WERI-Rb-1 (cell line): ENCODE results near the gene GSC.

ENCODE experiments used
- DNase-seq: peaks from one replicate; pipeline ENCODE4 v3.0.0-alpha.2; 2020
- H3K27ac ChIP-seq: fragments of 250-450 bp; sonication (Bioruptor Pico); 2 replicates; pipeline ENCODE4 v1.5.1; 2020; ENCODE audit warnings: mild to moderate bottlenecking, moderate library complexity
- H3K27me3 ChIP-seq: fragments of 250-450 bp; sonication (Bioruptor Pico); 2 replicates; pipeline ENCODE4 v1.5.1; 2021; ENCODE audit warnings: mild to moderate bottlenecking, low read depth, moderate library complexity; ENCODE audit not compliant: insufficient read depth, severe bottlenecking
- H3K36me3 ChIP-seq: fragments of 250-450 bp; sonication (Bioruptor Pico); 2 replicates; pipeline ENCODE4 v1.5.1; 2020; ENCODE audit warnings: mild to moderate bottlenecking, moderate library complexity
- H3K4me3 ChIP-seq: 2 replicates; pipeline ENCODE4 v1.5.1; 2011; ENCODE audit warnings: low read depth, mild to moderate bottlenecking, control low read depth, low read length
- H3K9me3 ChIP-seq: fragments of 250-450 bp; sonication (Bioruptor Pico); 2 replicates; pipeline ENCODE4 v1.5.1; 2021; ENCODE audit warnings: mild to moderate bottlenecking, moderate library complexity; ENCODE audit not compliant: severe bottlenecking
- CTCF ChIP-seq: IDR thresholded peaks from 2 replicates; pipeline ENCODE4 v1.5.1; 2011; ENCODE audit warnings: low read depth, mild to moderate bottlenecking, control low read depth, inconsistent platforms, low read length

Gene GSC

GRCh38 chr14:94764573-94764972, 5.3 kb downstream of the GSC start:
- no peak for TF ChIP-seq CTCF
- DNase-seq, result no peak
- Histone ChIP-seq H3K9me3 (no peaks in the 10 kb centered on the region), H3K4me3 (no peak overlapping the region), H3K27me3 (peaks cover 9% of the 10 kb centered on the region), H3K36me3 (no peaks in the 10 kb centered on the region), H3K27ac (no peak overlapping the region)

- TF ChIP-seq CTCF, result no peak
- Histone ChIP-seq H3K4me3 (no peak overlapping the region), H3K36me3 (no peaks in the 10 kb centered on the region), H3K27ac (no peak overlapping the region), H3K27me3 (no peaks in the 10 kb centered on the region), H3K9me3 (no peaks in the 10 kb centered on the region)
- DNase-seq, result no peak
Measured at GRCh38 chr14:94762431-94762830, 7.5 kb downstream of the GSC start.

- Histone ChIP-seq H3K27ac (no peak overlapping the region), H3K9me3 (no peaks in the 10 kb centered on the region), H3K4me3 (no peak overlapping the region), H3K27me3 (no peaks in the 10 kb centered on the region), H3K36me3 (no peaks in the 10 kb centered on the region)
- DNase-seq, result no peak
- no peak for TF ChIP-seq CTCF
Measured at GRCh38 chr14:94761997-94762377, 7.9 kb downstream of the GSC start.

- no peak overlapping the region for H3K4me3 ChIP-seq
- no peak for TF ChIP-seq CTCF
- no peaks in the 10 kb centered on the region for H3K27me3 ChIP-seq
- DNase-seq, result no peak
- H3K36me3 ChIP-seq, result no peaks in the 10 kb centered on the region
- H3K27ac ChIP-seq, result no peak overlapping the region
- H3K9me3 ChIP-seq, result no peaks in the 10 kb centered on the region
Measured at GRCh38 chr14:94761348-94761996, 8.4 kb downstream of the GSC start.

- Histone ChIP-seq H3K27ac (no peak overlapping the region), H3K27me3 (no peaks in the 10 kb centered on the region), H3K9me3 (no peaks in the 10 kb centered on the region), H3K4me3 (no peak overlapping the region), H3K36me3 (no peaks in the 10 kb centered on the region)
- no peak for DNase-seq
- no peak for TF ChIP-seq CTCF
Measured at GRCh38 chr14:94756310-94756882, 13.5 kb downstream of the GSC start.
